GM20000 (cell line): ENCODE data around the gene KRTDAP.

ENCODE experiments used
- DNase-seq: peaks from one replicate; pipeline ENCODE4 v3.0.0; 2012; ENCODE audit warnings: low spot score
- TF ChIP-seq, protein P1 (sequence below): IDR thresholded peaks from 2 replicates; pipeline ENCODE4 v1.5.1; 2012; ENCODE audit warnings: mild to moderate bottlenecking, control low read depth; ENCODE audit errors: extremely low read depth, missing control alignments

The KRTDAP gene

DNA sequence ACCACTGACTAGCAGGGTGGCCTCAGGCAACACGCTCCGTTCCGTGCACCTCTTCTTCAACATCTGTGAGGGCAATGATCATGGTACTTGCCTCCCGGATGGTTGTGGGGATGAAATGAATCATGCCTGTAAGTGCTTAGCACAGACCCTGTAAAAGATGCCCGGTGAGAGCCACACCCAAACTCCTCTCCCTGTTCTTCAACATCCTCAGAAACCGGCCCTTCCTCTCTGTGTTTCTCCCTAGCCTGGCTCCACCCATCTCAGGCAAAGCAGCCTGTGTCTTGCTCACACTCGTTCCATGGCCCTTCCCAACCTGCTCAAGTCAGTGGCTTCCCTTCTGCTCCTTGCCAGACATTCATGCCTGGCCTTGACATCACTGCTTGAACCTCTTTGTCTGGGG lies 29.0 kb upstream of the KRTDAP start:
- DNase-seq, result no peak
- TF ChIP-seq, protein P1, sequence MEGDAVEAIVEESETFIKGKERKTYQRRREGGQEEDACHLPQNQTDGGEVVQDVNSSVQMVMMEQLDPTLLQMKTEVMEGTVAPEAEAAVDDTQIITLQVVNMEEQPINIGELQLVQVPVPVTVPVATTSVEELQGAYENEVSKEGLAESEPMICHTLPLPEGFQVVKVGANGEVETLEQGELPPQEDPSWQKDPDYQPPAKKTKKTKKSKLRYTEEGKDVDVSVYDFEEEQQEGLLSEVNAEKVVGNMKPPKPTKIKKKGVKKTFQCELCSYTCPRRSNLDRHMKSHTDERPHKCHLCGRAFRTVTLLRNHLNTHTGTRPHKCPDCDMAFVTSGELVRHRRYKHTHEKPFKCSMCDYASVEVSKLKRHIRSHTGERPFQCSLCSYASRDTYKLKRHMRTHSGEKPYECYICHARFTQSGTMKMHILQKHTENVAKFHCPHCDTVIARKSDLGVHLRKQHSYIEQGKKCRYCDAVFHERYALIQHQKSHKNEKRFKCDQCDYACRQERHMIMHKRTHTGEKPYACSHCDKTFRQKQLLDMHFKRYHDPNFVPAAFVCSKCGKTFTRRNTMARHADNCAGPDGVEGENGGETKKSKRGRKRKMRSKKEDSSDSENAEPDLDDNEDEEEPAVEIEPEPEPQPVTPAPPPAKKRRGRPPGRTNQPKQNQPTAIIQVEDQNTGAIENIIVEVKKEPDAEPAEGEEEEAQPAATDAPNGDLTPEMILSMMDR, result no peak

DNA sequence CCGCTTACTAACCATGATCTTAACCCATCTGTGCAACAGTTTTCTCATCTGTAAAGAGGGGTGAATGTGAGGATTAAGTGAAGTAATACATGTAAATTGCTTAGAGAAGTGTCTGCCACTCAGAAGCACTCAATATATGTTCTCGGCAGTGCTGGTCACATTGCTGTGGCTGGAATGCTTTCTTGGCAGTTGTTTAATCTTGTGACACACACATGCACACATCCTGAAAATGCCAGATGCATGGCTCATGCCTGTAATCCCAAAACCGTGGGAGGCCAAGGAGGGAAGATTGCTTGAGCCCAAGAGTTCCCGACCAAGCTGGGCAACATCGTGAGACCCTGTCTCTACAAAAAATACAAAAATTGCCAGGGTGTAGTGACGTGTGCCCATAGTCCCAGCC lies 28.0 kb upstream of the KRTDAP start:
- TF ChIP-seq, protein P1, result no peak
- DNase-seq, result no peak

DNA sequence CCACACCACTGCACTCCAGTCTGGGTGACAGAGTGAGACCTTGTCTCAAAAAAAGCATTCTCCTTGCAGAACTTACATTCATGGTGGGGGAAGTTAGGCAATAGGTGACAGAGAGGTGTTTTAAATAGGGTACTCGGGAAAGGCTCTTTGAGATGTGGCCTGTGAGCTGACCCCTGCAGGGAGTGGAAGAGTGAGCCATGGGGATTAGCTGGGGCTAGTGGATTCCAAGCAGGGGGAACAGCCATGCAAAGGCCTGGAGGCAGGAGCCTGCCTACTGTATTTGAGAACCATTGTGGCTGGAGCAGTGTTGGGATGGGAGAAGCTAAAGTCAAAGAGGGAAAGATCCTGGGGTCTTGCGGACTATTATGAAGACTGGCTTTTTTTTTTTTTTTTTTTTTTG lies 27.1 kb upstream of the KRTDAP start:
- TF ChIP-seq, protein P1, result no peak
- no peak for DNase-seq

DNA sequence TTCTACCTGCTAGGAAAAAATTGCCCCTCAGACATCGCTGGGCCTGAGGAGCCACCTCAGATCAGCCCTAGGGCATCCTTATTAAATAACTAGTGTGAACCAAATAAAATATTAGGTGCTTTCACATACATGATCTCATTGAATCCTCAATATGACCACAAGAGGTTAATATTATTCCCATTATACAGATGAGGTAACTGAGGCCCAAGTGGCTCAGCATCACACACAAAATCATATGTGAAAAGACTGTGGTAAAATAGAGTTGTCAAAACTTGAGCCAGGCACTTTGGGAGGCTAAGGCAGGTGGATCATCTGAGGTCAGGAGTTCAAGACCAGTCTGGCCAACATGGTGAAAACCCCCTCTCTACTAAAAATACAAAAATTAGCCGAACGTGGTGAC lies 26.0 kb upstream of the KRTDAP start:
- TF ChIP-seq, protein P1, result no peak
- DNase-seq, result no peak

DNA sequence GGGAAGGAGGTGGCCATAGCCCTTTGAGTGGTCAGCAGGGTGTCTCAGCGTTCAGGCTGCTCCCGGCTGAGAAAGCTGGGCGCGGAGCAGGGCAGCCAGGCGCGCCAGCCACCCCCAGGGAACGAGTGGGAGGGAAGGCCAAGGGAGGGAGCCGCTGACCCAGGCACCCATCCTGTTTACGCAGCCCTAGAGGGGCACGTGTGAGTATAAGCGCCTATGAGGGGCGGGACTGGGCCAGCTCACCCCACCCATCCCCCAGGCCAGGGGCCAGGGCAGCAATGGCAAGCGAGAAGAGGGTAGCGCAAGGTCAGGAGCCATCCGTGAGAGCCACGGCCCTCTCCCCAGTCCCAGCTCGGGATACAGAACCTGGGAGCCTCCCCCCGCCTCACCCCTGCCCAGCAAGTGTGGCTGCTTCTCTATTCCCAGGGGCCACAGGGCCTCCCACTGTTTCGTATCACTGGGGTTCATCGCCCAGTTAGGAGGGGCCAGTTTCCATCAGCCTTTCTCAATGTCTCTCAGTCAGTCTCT lies 24.1 kb upstream of the KRTDAP start:
- no peak for DNase-seq
- TF ChIP-seq, protein P1, result no peak

DNA sequence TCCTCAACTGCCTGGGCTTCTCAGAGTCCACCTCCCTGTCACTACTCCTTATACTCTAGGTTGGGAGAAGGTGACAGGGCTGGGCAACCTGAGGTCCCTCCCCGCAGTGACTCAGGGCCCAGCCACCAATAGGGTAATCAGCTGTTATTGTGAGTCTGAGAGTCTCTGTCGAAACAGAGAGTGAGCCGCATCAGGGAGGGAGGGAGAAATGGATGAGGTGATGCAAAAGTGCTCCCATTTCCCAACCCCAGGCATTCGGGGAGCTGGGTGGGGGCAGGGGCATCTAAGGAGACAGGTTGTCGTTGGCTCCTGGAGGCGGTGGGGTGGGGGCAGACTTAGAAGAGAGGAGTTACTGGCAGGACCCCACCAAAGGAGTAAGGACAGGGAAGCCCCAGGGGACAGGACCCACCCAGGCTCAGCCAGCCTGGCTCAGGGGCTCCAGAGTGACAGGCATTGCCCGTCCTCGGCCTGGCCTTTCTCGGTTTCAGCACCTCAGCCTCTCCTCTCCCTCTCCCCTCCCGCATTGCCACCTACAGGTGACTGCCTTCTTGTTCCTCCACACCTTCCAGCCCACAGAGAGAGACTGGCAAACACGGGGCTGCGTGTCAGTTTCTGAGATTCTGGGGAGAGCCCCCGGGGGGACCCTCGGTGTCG lies 23.5 kb upstream of the KRTDAP start, which contains the start of gene DMKN:
DMKN (minus strand) TSS at position 22 of the 654 bp plus-strand sequence. CDS start 174 bp downstream, outside the sequence.
- no peak for DNase-seq
- TF ChIP-seq, protein P1, result no peak

DNA sequence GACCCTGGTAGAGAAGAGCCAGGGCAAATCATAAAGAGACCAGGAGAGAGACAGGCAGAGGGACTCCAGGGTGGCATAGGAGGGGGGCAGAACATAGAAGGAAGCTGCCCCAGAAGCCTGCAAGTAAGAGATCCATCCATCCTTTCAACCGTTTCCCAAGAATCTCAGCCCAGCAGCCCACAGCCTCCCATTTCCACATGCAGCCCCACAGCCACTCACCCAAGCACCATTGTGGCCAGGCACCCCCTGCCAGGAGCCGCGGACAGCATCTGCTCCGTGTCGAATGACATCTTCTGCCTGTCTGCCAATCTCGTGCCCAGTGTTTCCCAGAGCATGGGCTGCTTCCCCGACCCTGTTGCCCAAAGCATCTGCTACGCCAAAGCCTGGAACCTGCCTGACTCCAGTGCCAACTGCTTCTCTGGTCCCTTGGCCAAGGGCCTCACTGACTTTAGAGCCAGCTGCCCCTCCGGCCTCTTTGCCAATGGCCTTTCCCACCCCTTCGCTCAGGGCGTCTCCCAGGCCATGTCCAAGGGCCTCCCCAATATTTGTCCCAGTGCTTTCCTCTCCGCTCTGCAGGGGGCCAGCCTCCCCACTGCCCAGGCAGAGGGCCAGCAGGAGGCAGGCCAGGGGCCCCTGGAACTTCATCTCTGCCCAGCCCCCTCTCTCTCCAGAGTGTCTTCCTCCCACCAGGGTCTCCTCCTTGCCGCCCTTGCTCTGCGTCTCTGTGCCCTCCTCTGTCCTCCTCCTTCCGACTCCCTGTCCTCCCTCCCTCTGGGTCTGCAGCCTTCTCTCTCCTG lies 22.8 kb upstream of the KRTDAP start:
- DNase-seq, result no peak
- TF ChIP-seq, protein P1, result no peak
